ENCODE data around the gene SH3GL1.
A peak's percentile ranks its signal among the peaks of the same experiment; 100 is the strongest.

SH3GL1 gene

DNA sequence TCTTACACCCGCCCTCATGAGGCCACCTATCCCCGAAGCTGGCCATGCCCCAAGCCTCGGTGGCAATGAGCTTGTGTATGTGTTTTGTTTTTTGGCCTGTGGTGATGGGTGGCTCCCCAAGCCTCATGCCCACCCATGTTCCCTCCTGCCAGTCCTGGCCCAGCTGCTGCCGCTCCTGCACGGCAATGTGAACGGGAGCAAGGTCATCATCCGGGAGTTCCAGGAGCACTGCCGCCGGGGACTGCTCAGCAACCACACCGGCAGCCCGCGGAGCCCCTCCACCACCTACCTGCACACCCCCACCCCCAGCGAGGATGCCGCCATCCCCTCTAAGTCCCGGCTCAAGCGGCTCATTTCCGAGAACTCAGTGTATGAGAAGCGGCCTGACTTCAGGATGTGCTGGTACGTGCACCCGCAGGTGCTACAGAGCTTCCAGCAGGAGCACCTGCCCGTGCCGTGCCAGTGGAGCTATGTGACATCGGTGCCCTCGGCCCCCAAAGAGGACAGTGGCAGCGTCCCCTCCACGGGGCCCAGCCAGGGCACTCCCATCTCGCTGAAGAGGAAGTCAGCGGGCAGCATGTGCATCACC, 32.7 kb upstream of the SH3GL1 start:
- ChIA-PET POLR2A (no interaction called here), CTCF (interaction anchor here (0.9 to 1.6 kb wide), 2 partner anchors 11 to 204 kb away, joined by 3 to 4 read pairs; no protein-coding TSS in a partner anchor)
- DNase-seq (ENCODE audit: extremely low spot score): no peak
- TF ChIP-seq, protein P1, sequence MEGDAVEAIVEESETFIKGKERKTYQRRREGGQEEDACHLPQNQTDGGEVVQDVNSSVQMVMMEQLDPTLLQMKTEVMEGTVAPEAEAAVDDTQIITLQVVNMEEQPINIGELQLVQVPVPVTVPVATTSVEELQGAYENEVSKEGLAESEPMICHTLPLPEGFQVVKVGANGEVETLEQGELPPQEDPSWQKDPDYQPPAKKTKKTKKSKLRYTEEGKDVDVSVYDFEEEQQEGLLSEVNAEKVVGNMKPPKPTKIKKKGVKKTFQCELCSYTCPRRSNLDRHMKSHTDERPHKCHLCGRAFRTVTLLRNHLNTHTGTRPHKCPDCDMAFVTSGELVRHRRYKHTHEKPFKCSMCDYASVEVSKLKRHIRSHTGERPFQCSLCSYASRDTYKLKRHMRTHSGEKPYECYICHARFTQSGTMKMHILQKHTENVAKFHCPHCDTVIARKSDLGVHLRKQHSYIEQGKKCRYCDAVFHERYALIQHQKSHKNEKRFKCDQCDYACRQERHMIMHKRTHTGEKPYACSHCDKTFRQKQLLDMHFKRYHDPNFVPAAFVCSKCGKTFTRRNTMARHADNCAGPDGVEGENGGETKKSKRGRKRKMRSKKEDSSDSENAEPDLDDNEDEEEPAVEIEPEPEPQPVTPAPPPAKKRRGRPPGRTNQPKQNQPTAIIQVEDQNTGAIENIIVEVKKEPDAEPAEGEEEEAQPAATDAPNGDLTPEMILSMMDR (IDR thresholded peaks at IDR 0.05; ENCODE audit: control extremely low read depth, extremely low read depth, low read depth, missing control alignments): no peak

DNA sequence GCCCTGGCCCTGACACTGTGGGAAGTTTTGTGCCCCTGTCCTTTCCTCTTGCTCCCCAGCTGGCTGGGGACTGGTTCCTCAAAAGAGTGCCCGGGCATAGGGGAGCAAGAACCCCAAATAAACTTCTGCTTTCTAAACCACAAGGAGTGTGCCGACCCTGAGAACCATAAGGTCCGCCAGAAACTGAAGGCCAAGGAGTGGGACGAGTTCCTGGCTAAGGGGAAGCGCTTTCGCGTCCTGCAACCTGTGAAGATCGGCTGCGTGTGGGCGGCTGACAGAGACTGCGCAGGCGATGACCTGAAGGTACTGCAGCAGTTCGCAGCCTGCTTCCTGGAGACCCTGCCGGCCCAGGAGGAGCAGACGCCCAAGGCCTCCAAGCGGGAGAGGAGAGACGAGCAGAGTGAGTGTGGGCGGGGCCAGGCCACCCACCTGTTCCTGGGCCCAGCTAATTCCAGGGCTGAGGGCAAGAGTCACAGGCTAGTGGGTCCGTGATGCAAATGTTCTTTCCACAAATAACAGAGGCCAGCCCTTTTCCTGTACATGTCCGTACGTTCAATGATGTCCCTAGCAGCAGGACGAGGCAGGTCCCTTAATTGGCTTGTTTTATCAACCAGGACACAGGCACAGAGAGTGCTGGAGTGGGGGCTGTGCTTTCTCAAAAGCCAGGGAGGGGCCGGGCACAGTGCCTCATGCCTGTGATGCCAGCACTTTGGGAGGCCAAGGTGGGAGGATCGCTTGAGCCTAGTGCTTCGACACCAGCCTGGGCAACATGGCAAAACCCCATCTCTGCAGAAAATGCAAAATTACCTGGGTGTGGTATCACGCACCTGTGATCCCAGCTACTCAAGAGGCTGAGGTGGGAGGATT, 31.7 kb upstream of the SH3GL1 start:
- TF ChIP-seq, protein P1 (IDR thresholded peaks at IDR 0.05; ENCODE audit: control extremely low read depth, extremely low read depth, low read depth, missing control alignments): no peak
- DNase-seq (ENCODE audit: extremely low spot score): peak; percentile 76
- POLR2A ChIA-PET: interaction anchor here (0.5 kb wide), 1 partner anchor 34 kb away, joined by 5 read pairs; no protein-coding TSS in a partner anchor
- CTCF ChIA-PET: interaction anchor here (0.9 kb wide), 1 partner anchor 205 kb away, joined by 3 read pairs; no protein-coding TSS in a partner anchor

DNA sequence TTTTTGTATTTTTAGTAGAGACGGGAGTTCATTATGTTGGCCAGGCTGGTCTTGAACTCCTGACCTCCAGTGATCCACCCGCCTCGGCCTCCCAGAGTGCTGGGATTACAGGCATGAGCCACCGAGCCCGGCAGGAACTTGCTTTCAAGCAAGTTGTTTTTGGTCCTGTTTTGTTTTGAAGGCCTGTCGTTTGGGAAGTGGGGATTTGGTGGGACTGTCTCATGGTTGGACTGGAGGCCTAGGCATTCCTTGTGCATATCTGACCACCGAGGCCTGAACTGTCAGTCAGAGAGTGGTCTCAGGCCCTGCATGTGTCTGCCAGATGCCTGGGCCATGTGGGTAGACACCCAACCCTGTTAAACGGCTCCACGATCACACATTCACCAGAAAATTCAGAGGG, 30.9 kb upstream of the SH3GL1 start:
- POLR2A ChIA-PET: no interaction called here
- TF ChIP-seq, protein P1 (IDR thresholded peaks at IDR 0.05; ENCODE audit: control extremely low read depth, extremely low read depth, low read depth, missing control alignments): no peak
- DNase-seq (ENCODE audit: extremely low spot score): no peak
- CTCF ChIA-PET: no interaction called here

DNA sequence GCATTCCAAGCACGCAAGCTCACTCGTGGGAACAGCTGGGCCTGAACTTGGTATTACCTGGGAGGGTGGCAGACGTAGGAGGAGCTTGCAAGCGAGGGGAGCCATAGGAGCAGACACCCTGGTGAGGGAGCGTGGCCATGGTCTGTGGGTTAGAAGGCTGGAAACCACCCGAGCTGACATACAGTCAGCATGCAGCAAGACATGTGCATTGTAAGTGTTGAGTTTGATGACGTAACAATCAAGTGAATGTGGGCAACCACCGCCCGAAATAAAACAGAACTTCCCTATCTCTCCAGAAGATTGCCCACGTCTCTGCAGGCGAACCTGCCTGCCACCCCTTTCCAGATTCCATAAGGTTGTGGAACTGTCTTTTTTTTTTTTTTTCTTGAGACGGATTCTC, 30.4 kb upstream of the SH3GL1 start:
- no peak for DNase-seq (ENCODE audit: extremely low spot score)
- ChIA-PET POLR2A (no interaction called here), CTCF (interaction anchor here (1.6 kb wide), 1 partner anchor 31 kb away, joined by 5 read pairs; the partner anchor contains the start of gene SH3GL1)
- TF ChIP-seq, protein P1 (IDR thresholded peaks at IDR 0.05; ENCODE audit: control extremely low read depth, extremely low read depth, low read depth, missing control alignments): no peak

DNA sequence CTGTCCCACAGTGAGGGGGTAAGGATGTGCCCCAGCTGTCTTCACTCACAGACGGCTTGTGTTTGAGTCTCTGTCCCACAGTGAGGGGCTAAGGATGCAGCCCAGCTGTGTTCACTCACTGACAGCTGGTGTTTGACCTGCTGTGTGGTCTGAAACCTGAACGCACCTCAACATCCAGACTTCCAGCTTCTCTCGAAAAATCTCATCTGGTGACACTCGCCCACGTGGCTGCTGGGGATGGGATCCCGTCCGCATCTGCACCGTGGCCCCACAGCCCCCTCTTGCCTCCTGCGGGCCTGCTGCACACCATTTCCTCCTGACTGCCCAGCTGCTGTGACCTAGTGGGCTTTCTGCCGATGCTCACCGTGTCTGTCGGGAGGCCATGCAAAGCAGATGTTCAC, 29.4 kb upstream of the SH3GL1 start:
- ChIA-PET CTCF (interaction anchor here (1.1 to 1.6 kb wide), 3 partner anchors 13 to 30 kb away, joined by 3 to 5 read pairs (median 3); partner anchors contain the start of gene SH3GL1), POLR2A (no interaction called here)
- TF ChIP-seq, protein P1 (IDR thresholded peaks at IDR 0.05; ENCODE audit: control extremely low read depth, extremely low read depth, low read depth, missing control alignments): no peak
- DNase-seq (ENCODE audit: extremely low spot score): no peak

DNA sequence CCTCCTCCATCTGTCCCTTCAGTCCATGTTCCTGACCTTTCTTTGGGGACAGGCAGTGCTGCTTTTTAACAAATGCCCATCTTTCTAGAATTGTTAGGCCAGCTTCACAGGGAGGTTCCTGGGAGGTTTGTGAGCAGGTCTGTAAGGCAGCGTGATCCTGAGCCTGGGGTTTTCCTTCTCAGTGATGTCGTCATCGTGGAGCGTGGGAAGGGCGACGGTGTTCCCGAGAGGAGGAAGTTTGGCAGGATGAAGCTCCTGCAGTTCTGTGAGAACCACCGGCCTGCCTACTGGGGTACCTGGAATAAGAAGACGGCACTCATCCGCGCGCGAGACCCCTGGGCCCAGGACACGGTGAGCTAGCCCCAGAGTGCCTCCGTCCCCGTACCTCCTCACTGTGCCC, 28.9 kb upstream of the SH3GL1 start:
- TF ChIP-seq, protein P1 (IDR thresholded peaks at IDR 0.05; ENCODE audit: control extremely low read depth, extremely low read depth, low read depth, missing control alignments): no peak
- CTCF ChIA-PET: interaction anchor here (1.1 to 1.3 kb wide), 2 partner anchors 14 kb away, joined by 3 read pairs; no protein-coding TSS in a partner anchor
- POLR2A ChIA-PET: no interaction called here
- no peak for DNase-seq (ENCODE audit: extremely low spot score)
